Measurements from ENCODE around the gene COMMD1. TPM values are rescaled to one million over a fixed set of nuclear protein-coding genes. Genes with fewer than 3 reads are reported as not detected.
"Not testable (repeated sequence)": the region's sequence is repeated elsewhere in the genome, so short reads cannot be mapped to it uniquely, and the experiment has no call there.

Gene COMMD1
- total RNA-seq, 2 donors from 2014 or later = 51.1 to 57.8 TPM

DNA sequence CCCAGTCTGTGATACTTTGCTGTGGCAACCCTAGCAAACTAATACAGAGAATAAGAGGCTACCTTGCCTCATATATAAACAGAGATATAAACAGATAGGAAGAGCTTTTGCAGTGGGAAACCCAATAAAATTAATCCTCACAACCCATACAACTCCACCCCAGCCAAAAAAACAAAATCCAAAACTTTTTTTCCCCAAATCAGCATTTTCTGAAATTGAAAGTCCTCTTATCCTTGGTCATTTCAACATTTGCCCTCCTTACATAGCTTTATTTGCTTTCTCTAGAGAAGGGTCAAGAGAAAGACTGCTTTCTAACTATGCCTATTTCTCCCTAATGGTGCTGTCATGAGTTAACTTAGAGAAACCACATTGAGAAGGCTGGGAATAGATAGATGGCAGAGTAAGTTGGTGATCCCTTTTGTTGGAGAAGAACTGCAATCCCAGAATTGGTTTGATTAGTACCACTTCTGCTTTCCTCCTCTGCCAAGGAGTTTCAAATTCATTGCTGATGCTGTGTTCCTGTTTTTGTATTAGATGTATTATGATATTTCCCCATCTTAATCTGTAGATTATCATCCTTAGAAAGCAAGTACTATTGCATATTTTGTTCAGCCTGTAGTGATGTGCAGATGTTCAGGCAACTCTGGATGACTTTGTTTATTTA is 214.0 kb downstream of the COMMD1 start:
- no peak for ATAC-seq (ENCODE audit: insufficient number of reproducible peaks, low FRiP score, low read depth)
- TF ChIP-seq, protein P1, sequence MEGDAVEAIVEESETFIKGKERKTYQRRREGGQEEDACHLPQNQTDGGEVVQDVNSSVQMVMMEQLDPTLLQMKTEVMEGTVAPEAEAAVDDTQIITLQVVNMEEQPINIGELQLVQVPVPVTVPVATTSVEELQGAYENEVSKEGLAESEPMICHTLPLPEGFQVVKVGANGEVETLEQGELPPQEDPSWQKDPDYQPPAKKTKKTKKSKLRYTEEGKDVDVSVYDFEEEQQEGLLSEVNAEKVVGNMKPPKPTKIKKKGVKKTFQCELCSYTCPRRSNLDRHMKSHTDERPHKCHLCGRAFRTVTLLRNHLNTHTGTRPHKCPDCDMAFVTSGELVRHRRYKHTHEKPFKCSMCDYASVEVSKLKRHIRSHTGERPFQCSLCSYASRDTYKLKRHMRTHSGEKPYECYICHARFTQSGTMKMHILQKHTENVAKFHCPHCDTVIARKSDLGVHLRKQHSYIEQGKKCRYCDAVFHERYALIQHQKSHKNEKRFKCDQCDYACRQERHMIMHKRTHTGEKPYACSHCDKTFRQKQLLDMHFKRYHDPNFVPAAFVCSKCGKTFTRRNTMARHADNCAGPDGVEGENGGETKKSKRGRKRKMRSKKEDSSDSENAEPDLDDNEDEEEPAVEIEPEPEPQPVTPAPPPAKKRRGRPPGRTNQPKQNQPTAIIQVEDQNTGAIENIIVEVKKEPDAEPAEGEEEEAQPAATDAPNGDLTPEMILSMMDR (IDR thresholded peaks at IDR 0.05) = no peak
- Histone ChIP-seq H3K9me3 (no peaks in the 10 kb centered on the region), H3K4me1 (ENCODE audit: control insufficient read depth in 1 of 2, low read depth in 2 of 2) (no peaks in the 10 kb centered on the region), H3K4me3 (no peak overlapping the region), H3K27ac (no peak overlapping the region), H3K36me3 (no peaks in the 10 kb centered on the region), H3K27me3 (replicated peaks; ENCODE audit: insufficient read depth) (no peaks in the 10 kb centered on the region)
- DNase-seq (ENCODE audit: low spot score) = no peak

DNA sequence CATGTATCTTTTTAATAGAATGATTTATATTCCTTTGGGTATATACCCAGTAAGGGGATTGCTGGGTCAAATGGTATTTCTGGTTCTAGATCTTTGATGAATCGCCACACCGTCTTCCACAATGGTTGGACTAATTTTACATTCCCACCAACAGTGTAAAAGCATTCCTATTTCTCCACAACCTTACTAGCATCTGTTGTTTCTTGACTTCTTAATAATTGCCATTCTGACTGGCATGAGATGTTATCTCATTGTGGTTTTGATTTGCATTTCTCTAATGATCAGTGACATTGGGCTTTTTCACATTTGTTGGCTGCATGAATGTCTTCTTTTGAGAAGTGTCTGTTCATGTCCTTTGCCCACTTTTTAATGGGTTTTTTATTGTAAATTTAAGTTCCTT is 220.8 kb downstream of the COMMD1 start:
- not testable (repeated sequence) for ATAC-seq (ENCODE audit: insufficient number of reproducible peaks, low FRiP score, low read depth); H3K36me3 ChIP-seq

DNA sequence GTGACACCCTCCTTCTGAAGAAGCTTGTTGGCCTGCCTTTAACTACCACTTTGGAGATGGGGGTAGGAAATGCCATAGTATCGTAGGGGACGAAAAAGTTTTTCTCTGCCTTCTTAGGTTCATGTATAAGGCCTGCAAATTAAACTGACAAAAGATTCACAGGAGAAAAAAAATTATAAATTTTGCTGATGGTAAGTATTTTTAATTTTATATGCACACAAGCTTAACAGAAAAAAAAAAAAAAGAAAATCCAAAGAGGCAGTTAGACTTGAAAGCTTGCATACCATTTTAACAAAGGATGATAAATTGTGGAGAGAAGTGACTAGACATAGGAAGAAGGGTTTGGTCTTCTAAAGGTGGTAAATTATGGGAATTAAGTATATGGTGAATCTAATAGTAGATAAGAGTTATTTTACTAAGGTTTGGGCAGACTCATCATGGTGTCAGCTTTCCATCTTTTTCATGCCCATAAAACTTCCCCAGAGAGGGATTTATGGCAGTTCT is 227.9 kb downstream of the COMMD1 start:
- Histone ChIP-seq H3K4me1 (ENCODE audit: control insufficient read depth in 1 of 2, low read depth in 2 of 2) (peaks cover 7 to 8% of the 10 kb centered on the region in 2 donors), H3K27ac (no peak overlapping the region), H3K4me3 (no peak overlapping the region), H3K36me3 (no peaks in the 10 kb centered on the region), H3K9me3 (no peaks in the 10 kb centered on the region), H3K27me3 (replicated peaks; ENCODE audit: insufficient read depth) (no peaks in the 10 kb centered on the region)
- ATAC-seq (ENCODE audit: insufficient number of reproducible peaks, low FRiP score, low read depth) (no peak), DNase-seq (ENCODE audit: low spot score) (no peak)
- TF ChIP-seq, protein P1 (IDR thresholded peaks at IDR 0.05) = no peak

More for the DNA sequence above, 220.8 kb downstream of the COMMD1 start:
- not testable (repeated sequence) for H3K27me3 ChIP-seq (replicated peaks; ENCODE audit: insufficient read depth); H3K4me1 ChIP-seq (ENCODE audit: control insufficient read depth in 1 of 2, low read depth in 2 of 2); H3K9me3 ChIP-seq; H3K4me3 ChIP-seq; DNase-seq (ENCODE audit: low spot score); H3K27ac ChIP-seq

DNA sequence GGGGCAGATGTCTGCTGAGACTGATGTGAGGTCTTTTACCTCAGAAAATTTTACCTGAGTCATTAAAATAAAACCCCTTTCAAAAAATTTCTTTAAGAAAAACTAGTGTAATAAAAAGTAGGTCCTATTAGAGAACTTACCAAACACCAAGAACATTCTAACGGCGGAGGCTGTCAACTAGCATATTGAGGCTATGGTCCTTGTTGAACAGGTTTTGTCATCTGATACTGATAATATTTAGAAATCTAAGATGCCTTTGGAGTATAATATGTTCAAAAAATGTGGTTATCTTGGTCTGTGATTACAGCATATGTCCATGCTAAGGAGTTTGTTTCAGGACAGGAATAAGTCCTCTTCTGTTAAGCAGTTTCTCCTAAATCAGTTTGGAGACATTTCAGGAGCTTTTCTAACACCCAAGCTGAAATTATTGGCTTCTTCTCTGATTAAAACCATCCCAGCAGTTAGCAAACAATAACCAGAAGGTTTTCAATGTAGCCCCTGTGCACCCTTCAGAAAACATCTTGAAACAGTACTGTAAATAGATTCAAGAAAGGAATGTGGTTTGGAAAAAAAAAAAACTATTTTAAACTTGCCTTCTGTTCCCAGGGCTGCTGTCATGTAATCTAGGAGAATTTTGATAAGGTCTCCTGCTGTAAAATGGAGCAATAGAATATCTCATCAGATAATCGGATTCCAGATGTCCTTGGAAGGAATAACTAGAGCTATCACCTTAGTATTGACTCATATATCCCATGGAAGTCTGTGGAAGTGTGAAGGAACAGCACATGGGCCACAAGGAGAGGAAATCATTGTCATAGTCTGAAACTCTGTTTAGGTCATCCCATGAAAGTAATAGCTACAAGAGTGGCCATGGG is 231.7 kb downstream of the COMMD1 start:
- no peak for ATAC-seq (ENCODE audit: insufficient number of reproducible peaks, low FRiP score, low read depth)
- Histone ChIP-seq H3K9me3 (no peaks in the 10 kb centered on the region), H3K27me3 (replicated peaks; ENCODE audit: insufficient read depth) (no peaks in the 10 kb centered on the region), H3K4me3 (no peak overlapping the region), H3K4me1 (ENCODE audit: control insufficient read depth in 1 of 2, low read depth in 2 of 2) (peaks cover 8 to 10% of the 10 kb centered on the region in 2 donors), H3K36me3 (no peaks in the 10 kb centered on the region), H3K27ac (no peak overlapping the region)
- no peak for DNase-seq (ENCODE audit: low spot score)
- TF ChIP-seq, protein P1 (IDR thresholded peaks at IDR 0.05) = no peak

DNA sequence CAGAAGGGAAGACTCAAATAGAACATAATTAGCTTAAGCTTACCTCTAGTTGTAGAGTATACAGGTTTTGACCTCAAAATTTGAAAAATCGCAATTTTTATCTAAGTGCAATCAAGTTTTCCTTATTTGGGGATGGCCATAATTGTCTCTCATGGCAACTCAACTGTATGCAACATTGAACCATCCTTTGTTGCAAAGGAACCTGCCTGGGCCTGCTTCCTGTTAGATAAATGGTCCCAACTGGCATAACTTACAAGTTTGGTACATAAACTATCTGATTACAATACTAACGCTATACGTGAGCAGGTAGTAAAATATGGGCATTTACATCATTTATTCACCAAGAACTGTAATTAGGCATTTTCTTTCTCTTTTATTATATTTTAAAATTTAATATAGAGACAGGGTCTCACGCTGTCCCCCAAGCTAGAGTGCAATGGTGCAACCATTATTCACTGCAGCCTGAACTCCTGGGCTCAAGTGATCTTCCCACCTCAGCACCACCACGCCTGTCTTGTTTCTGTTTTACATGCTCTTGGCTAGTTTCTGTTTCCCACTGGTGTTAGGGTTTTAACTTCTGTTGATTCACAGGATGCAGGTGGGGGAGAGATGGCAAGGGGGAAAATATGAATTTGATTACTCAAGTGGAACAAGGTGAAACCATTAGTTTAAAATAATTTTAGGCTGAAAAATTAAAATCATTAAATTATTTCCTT is 235.1 kb downstream of the COMMD1 start:
- H3K9me3 ChIP-seq = no peaks in the 10 kb centered on the region
- H3K4me1 ChIP-seq (ENCODE audit: control insufficient read depth in 1 of 2, low read depth in 2 of 2) = peaks cover 8 to 10% of the 10 kb centered on the region in 2 donors
- ATAC-seq (ENCODE audit: insufficient number of reproducible peaks, low FRiP score, low read depth) (no peak), DNase-seq (ENCODE audit: low spot score) (no peak)
- no peak overlapping the region for H3K4me3 ChIP-seq
- H3K27ac ChIP-seq = no peak overlapping the region
- TF ChIP-seq, protein P1 (IDR thresholded peaks at IDR 0.05) = no peak
- no peaks in the 10 kb centered on the region for H3K27me3 ChIP-seq (replicated peaks; ENCODE audit: insufficient read depth)
- no peaks in the 10 kb centered on the region for H3K36me3 ChIP-seq
